PC-3 (cell line): ENCODE measurements around the gene KCNE5.

ENCODE experiments used
- CTCF ChIP-seq: fragments of 300-600 bp; sonication (generic); conservative IDR thresholded peaks from 2 replicates; pipeline ENCODE4 v1.5.1; 2017; ENCODE audit warnings: antibody characterized with exemption, low read depth, mild to moderate bottlenecking, low read length
- EZH2 ChIP-seq: fragments of 300-600 bp; sonication (generic); IDR thresholded peaks from one replicate; pipeline ENCODE4 v1.6.1; 2017; ENCODE audit warnings: antibody characterized with exemption, mild to moderate bottlenecking, low read length; ENCODE audit not compliant: unreplicated experiment
- EZH2phosphoT487 ChIP-seq: fragments of 300-600 bp; sonication (generic); IDR thresholded peaks from 2 replicates; pipeline ENCODE4 v1.6.1; 2018; ENCODE audit warnings: mild to moderate bottlenecking, antibody characterized with exemption, low read length, borderline replicate concordance

- TF ChIP-seq CTCF = no peak
- no peak for TF ChIP-seq EZH2
- TF ChIP-seq EZH2phosphoT487 = no peak
Observed at GRCh38 chrX:109629310-109629709, 4.3 kb upstream of the KCNE5 start.
